GM12865 (cell line): ENCODE data around the gene PRM1.

ENCODE experiments used
- DNase-seq: peaks from one replicate; pipeline ENCODE4 v3.0.0; 2010; ENCODE audit warnings: low read depth
- H3K4me3 ChIP-seq: 2 replicates; pipeline ENCODE4 v1.5.1; 2011; ENCODE audit warnings: mild to moderate bottlenecking, low read depth, low read length, control low read depth
- TF ChIP-seq, protein P1 (sequence below): IDR thresholded peaks from 2 replicates; pipeline ENCODE4 v1.5.1; 2011; ENCODE audit warnings: low read length, control low read depth, low read depth, inconsistent platforms; ENCODE audit not compliant: insufficient read depth; ENCODE audit errors: missing control alignments

PRM1 gene

DNA sequence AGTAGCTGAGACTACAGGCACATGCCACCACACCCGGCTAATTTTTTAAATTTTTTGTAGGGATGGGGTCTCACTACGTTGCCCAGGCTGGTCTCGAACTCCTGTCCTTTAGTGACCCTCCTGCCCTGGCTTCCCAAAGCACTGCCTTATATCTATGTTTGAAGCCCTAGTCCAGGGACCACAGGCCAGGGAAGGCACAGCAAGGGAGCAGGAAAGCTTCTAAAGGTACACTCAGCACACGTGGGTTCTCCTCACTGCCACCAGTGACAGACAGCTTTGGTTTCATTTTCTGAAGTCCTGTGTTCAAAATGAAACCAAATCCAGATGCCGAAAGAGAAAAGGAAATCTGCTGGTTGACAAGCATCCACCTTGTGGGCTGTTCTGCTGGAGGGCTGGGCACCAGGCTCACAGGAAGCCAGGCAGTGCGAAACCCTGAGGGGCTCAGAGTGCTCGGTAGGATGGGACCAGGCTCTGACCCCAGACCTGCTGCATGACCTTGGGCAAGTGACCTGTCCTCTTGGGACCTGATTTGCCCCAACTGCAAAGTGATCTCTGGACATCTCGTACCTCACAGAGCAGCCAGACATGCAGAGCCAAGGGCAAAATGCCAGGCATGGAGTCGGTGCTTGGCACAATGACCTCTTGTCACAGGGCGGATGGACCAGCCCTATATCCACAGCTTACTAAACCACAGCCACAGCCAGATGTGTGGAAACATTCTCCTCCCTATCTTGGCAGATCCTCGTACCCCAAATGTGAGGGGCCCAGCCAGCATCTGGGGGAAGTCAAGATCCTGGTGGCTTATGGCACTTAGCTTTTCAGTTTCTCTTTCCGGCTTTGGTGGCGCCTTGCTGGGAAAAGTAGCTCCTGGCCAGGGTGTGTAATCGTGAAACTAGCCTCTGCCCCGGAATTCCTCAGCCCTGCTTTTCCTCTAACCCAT lies 22.3 kb downstream of the PRM1 start:
- peak; percentile 88 for DNase-seq
- TF ChIP-seq, protein P1, sequence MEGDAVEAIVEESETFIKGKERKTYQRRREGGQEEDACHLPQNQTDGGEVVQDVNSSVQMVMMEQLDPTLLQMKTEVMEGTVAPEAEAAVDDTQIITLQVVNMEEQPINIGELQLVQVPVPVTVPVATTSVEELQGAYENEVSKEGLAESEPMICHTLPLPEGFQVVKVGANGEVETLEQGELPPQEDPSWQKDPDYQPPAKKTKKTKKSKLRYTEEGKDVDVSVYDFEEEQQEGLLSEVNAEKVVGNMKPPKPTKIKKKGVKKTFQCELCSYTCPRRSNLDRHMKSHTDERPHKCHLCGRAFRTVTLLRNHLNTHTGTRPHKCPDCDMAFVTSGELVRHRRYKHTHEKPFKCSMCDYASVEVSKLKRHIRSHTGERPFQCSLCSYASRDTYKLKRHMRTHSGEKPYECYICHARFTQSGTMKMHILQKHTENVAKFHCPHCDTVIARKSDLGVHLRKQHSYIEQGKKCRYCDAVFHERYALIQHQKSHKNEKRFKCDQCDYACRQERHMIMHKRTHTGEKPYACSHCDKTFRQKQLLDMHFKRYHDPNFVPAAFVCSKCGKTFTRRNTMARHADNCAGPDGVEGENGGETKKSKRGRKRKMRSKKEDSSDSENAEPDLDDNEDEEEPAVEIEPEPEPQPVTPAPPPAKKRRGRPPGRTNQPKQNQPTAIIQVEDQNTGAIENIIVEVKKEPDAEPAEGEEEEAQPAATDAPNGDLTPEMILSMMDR = no peak
- no peak overlapping the region for H3K4me3 ChIP-seq

- TF ChIP-seq, protein P1 = peak; percentile 61
- DNase-seq = peak; percentile 79
Measured at GRCh38 chr16:11257131-11257938, 23.8 kb downstream of the PRM1 start.

DNA sequence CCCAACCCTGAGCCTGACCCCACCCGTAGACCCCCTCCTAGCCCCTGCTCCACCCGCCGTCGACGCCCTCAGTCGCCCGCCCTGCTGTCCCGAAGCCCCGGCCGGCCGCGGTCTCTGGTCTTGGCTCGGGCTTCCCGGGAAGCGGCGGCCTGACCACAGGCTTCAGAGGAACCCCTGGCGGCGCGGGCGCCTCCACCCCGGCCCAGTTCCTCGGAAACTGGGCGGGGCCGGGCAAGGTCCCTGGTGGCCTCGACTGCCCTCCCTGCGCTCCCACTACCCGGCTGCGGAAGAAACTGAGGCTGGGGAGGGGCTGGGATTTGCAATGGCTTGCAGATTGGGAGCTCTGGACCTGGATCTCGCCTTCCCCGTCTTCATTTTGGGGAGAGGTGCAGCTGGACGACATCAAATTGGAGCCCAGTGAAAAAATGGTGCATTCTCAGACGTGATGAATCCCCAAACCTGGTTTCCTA lies 24.4 kb downstream of the PRM1 start:
- H3K4me3 ChIP-seq = peak overlapping the region; percentile 61
- no peak for DNase-seq
- TF ChIP-seq, protein P1 = no peak

More at GRCh38 chr16:11257131-11257938, 23.8 kb downstream of the PRM1 start:
- peak overlapping the region; percentile 61 for H3K4me3 ChIP-seq

GRCh38 chr16:11255737-11256660 lies 25.1 kb downstream of the PRM1 start, which contains the start of gene SOCS1:
SOCS1 (minus strand) TSS chr16:11256204; CDS start chr16:11255478, 726 bp downstream.
- peak within 1 kb of the TSS; percentile 68 for H3K4me3 ChIP-seq
- DNase-seq = peak; percentile 95
- TF ChIP-seq, protein P1 = peak; percentile 82

DNA sequence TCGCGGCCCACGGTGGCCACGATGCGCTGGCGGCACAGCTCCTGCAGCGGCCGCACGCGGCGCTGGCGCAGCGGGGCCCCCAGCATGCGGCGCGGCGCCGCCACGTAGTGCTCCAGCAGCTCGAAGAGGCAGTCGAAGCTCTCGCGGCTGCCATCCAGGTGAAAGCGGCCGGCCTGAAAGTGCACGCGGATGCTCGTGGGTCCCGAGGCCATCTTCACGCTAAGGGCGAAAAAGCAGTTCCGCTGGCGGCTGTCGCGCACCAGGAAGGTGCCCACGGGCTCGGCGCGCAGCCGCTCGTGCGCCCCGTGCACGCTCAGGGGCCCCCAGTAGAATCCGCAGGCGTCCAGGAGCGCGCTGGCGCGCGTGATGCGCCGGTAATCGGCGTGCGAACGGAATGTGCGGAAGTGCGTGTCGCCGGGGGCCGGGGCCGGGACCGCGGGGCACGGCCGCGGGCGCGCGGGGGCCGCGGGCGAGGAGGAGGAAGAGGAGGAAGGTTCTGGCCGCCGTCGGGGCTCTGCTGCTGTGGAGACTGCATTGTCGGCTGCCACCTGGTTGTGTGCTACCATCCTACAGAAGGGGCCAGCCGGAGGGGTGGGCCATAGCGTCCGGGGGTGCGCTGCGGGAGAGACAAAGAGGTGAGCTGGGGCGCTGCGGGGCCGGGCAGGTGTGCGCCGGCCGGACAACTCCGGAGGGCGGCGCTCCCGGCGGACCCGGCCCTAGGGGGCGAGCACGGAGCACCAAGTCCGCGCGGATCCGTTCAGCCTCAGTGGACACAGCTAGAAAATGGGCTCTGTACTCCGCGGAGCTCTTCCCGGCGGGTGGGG lies 26.0 kb downstream of the PRM1 start:
- DNase-seq = peak; percentile 83
- TF ChIP-seq, protein P1 = peak; percentile 28
- peak overlapping the region; percentile 68 for H3K4me3 ChIP-seq
